ENCODE measurements around the gene BST1. TPM values are rescaled to one million over a fixed set of nuclear protein-coding genes. Genes with fewer than 3 reads are reported as not detected.

The BST1 gene
- total and polyA plus RNA-seq, 12 donors, result 1.3 to 5.7 (median 3.0) TPM

DNA sequence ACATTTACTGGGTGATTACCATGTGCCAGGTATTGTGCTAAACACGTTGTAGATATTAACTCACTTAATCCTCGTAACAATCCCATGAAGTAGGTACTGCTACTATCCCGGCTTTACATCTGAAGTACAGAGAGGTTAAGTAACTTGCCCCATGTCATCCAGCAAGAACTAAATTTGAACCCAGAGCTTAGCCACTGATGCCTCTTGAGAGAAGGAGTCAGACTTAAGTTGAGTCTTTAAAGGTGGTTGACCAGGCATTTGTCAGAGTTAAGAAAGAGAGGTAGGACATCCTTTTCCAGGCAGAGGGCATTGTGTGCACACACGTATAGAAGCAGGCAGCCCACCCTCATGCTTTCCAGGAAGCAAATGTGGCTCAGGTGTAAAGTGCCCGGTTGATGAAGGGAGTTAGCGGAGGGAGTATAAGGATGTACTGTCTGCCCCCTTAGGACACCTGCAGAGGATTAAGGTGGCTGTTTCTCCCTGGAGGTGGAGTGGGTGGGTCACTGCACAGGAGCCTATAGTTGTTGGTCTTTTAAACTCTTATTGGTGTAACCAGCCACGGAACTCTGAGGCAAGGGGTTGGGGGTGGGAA lies 74.9 kb downstream of the BST1 start:
- WGBS, 2 donors, result 76 to 78% methylated on average over 7 of the region's 7 CpGs
- DNase-seq (no peak), ATAC-seq (peak in 2 of 8 donors; percentile 17 to 34)
- no peaks in the 10 kb centered on the region for H3K9me3 ChIP-seq
- peak overlapping the region in 8 of 10 donors; percentile 36 to 87 (median 74) for H3K27ac ChIP-seq
- H3K36me3 ChIP-seq, result no peaks in the 10 kb centered on the region
- H3K4me1 ChIP-seq, result peaks cover 0 to 52% (median 20%) of the 10 kb centered on the region in 9 donors
- TF ChIP-seq, protein P1, sequence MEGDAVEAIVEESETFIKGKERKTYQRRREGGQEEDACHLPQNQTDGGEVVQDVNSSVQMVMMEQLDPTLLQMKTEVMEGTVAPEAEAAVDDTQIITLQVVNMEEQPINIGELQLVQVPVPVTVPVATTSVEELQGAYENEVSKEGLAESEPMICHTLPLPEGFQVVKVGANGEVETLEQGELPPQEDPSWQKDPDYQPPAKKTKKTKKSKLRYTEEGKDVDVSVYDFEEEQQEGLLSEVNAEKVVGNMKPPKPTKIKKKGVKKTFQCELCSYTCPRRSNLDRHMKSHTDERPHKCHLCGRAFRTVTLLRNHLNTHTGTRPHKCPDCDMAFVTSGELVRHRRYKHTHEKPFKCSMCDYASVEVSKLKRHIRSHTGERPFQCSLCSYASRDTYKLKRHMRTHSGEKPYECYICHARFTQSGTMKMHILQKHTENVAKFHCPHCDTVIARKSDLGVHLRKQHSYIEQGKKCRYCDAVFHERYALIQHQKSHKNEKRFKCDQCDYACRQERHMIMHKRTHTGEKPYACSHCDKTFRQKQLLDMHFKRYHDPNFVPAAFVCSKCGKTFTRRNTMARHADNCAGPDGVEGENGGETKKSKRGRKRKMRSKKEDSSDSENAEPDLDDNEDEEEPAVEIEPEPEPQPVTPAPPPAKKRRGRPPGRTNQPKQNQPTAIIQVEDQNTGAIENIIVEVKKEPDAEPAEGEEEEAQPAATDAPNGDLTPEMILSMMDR (IDR thresholded peaks at IDR 0.05), result no peak
- peaks cover 0 to 3% (median 0%) of the 10 kb centered on the region in 7 donors for H3K27me3 ChIP-seq
- intact Hi-C loops (cut with DNase I), result no loop called here
- H3K4me3 ChIP-seq, result peak overlapping the region in 8 of 10 donors; percentile 57 to 76 (median 65)

DNA sequence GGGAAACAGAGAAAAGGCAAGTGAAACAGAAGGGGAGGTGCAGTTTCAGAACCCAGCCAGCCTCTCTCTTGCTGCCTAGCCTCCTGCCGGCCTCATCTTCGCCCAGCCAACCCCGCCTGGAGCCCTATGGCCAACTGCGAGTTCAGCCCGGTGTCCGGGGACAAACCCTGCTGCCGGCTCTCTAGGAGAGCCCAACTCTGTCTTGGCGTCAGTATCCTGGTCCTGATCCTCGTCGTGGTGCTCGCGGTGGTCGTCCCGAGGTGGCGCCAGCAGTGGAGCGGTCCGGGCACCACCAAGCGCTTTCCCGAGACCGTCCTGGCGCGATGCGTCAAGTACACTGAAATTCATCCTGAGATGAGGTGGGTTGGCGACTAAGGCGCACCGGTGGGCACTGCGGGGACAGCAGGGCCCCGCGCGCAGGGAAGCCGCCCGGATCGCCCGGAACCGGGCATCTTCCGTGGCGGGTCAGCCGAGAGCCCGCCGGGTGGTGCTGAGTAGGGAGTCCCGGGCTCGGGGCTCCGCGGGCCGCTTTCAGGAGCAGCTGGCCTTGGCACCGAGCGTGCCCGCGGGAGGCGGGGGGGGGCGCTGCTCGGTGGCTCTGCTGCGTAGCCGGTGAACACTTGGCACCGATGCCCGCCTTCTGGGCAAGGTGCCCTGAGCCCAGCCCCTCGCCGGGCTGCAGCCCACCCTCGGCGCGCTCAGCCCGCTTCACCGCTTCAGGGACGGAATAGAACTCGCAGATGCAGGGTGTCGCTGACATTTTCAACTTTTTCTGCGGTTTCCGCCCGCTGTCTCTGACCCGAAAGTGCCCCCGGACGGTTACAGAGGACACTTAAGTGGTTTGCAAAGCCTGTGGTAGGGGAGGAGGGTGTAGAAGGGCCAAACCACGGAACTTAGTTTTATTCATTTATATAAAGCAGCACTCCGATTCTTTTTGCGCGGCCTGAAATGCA lies 75.7 kb downstream of the BST1 start, which contains the start of gene CD38:
CD38 (plus strand) TSS at position 40 of the 953 bp plus-strand sequence; CDS start at position 127, 87 bp downstream.
- no peaks in the 10 kb centered on the region for H3K9me3 ChIP-seq
- H3K27ac ChIP-seq, result peak within 1 kb of the TSS; percentile 7 to 87 (median 72)
- DNase-seq, result peak; percentile 18 to 60
- intact Hi-C loops (cut with DNase I), result no loop called here
- H3K4me3 ChIP-seq, result peak within 1 kb of the TSS; percentile 57 to 76 (median 64)
- peaks cover 0 to 5% (median 0%) of the 10 kb centered on the region in 7 donors for H3K27me3 ChIP-seq
- 2% methylated on average over 71 to 75 of the region's 76 CpGs for WGBS, 2 donors
- H3K36me3 ChIP-seq, result no peaks in the 10 kb centered on the region
- peak; percentile 58 to 84 (median 68) for ATAC-seq
- H3K4me1 ChIP-seq, result peaks cover 0 to 60% (median 20%) of the 10 kb centered on the region in 9 donors
- TF ChIP-seq, protein P1 (IDR thresholded peaks at IDR 0.05), result peak in 1 of 9 donors; percentile 5

DNA sequence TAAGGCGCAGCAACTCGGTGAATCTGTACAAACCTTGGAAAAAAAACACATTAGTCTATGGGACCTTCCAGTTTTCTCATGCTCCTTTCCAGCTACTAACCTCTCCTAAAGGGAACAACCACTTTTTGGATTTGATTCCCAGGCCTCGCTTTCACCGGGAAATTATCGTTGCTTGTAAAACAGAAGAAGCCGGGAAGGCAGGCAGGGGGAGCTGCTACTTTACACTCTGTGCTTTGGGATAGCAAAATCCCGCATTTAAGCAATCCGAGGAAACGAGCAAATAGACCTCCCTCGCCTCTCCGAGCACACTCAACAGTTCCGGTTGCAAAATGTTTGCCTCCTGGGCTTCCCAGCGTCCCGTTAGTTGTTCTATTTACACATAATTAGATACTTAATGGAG lies 76.4 kb downstream of the BST1 start:
- Histone ChIP-seq H3K36me3 (no peaks in the 10 kb centered on the region), H3K9me3 (no peaks in the 10 kb centered on the region), H3K4me1 (peaks cover 0 to 66% (median 20%) of the 10 kb centered on the region in 9 donors), H3K27ac (peak overlapping the region; percentile 7 to 87 (median 72)), H3K4me3 (peak overlapping the region; percentile 57 to 76 (median 64)), H3K27me3 (peaks cover 0 to 5% (median 0%) of the 10 kb centered on the region in 7 donors)
- DNase-seq (peak; percentile 29 to 58), ATAC-seq (peak; percentile 66 to 85 (median 77))
- TF ChIP-seq, protein P1 (IDR thresholded peaks at IDR 0.05), result peak in 6 of 9 donors; percentile 30 to 66 (median 52)
- WGBS, 2 donors, result 0 to 1% methylated on average over 14 of the region's 14 CpGs
- intact Hi-C loops (cut with DNase I), result no loop called here

DNA sequence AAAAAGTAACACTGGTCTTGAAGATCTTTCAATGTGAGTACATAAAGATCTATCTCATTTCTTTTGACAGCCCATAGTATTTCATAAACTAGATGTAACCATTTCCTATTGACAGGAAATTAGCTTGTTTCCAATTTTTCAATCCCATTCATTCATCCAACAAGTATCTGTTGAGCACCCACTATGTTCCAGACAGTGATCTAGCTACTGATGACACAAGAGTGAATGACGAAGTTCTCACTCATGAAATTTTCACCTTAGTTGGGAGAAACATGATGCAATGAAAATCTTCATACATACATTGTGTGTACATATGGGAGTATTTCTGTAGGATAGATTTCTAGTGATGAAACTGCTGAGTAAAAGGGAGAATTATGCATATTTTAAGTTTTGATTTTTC lies 76.9 kb downstream of the BST1 start:
- peak overlapping the region in 9 of 10 donors; percentile 7 to 87 (median 71) for H3K27ac ChIP-seq
- no peaks in the 10 kb centered on the region for H3K36me3 ChIP-seq
- ATAC-seq (no peak), DNase-seq (no peak)
- H3K27me3 ChIP-seq, result peaks cover 0 to 5% (median 0%) of the 10 kb centered on the region in 7 donors
- TF ChIP-seq, protein P1 (IDR thresholded peaks at IDR 0.05), result no peak
- no peaks in the 10 kb centered on the region for H3K9me3 ChIP-seq
- 78 to 85% methylated on average over 1 of the region's 1 CpG for whole genome bisulfite sequencing, 2 donors
- peak overlapping the region in 9 of 10 donors; percentile 57 to 76 (median 65) for H3K4me3 ChIP-seq
- intact Hi-C loops (cut with DNase I), result loop anchor here in 1 of 10 donors (5.0 kb wide), 1 partner anchor 48 kb away; no protein-coding TSS in a partner anchor
- H3K4me1 ChIP-seq, result peaks cover 0 to 69% (median 20%) of the 10 kb centered on the region in 9 donors
